Measurements from ENCODE around the gene KRTAP12-2.

The KRTAP12-2 gene

DNA sequence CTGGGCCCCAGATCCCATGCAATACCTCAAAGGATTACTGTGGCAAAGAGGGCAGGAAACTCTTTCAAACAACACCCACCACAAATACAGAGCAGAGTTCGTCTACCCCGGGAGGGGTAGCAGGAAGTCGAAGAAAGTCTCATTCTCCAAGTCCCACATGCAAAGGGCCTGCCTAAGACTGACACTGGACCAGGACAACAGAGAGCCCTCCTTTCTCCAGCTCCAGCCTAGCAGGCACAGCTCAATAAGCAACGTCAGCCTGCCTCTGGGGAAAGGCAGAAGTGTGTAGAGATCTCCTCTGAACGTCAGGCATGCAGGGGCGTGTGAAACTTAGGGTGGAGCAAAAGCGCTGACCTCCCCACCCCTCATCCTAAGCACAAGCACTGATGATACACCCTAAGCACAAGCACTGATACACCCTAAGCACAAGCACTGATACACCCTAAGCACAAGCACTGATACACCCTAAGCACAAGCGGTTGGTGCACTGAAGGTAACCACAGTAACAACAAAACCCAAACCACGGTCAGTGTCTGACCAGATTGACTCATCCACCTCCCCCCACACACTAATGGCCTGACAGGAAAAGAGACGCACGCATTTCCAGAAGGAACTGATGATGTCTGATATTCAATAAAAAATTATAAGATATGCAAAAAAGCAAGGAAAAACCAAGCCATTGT is 7.7 kb downstream of the KRTAP12-2 start:
- no peaks in the 10 kb centered on the region for H3K9me3 ChIP-seq (ENCODE audit: control insufficient read depth, low read length)

GRCh38 chr21:44658541-44658910 is 8.2 kb downstream of the KRTAP12-2 start:
- no peak overlapping the region for H3K27ac ChIP-seq (ENCODE audit: insufficient read depth, low read depth, low read length, poor library complexity, severe bottlenecking)
- H3K4me1 ChIP-seq (ENCODE audit: control insufficient read depth, insufficient read depth, low read length): peaks cover 3% of the 10 kb centered on the region
- WGBS, 2 experiments: 93 to 97% methylated on average over 5 of the region's 5 CpGs

More for the DNA sequence above, 7.7 kb downstream of the KRTAP12-2 start:
- Histone ChIP-seq H3K27ac (ENCODE audit: insufficient read depth, low read depth, low read length, poor library complexity, severe bottlenecking) (no peak overlapping the region), H3K27me3 (ENCODE audit: control insufficient read depth, insufficient read depth, low read length, poor library complexity, severe bottlenecking) (no peaks in the 10 kb centered on the region), H3K4me3 (ENCODE audit: insufficient read depth, low read depth, low read length) (no peak overlapping the region), H3K36me3 (ENCODE audit: control insufficient read depth, insufficient read depth, low read length) (no peaks in the 10 kb centered on the region), H3K4me1 (ENCODE audit: control insufficient read depth, insufficient read depth, low read length) (peaks cover 3% of the 10 kb centered on the region)
- WGBS, 2 experiments: 71 to 82% methylated on average over 9 to 11 of the region's 11 CpGs

DNA sequence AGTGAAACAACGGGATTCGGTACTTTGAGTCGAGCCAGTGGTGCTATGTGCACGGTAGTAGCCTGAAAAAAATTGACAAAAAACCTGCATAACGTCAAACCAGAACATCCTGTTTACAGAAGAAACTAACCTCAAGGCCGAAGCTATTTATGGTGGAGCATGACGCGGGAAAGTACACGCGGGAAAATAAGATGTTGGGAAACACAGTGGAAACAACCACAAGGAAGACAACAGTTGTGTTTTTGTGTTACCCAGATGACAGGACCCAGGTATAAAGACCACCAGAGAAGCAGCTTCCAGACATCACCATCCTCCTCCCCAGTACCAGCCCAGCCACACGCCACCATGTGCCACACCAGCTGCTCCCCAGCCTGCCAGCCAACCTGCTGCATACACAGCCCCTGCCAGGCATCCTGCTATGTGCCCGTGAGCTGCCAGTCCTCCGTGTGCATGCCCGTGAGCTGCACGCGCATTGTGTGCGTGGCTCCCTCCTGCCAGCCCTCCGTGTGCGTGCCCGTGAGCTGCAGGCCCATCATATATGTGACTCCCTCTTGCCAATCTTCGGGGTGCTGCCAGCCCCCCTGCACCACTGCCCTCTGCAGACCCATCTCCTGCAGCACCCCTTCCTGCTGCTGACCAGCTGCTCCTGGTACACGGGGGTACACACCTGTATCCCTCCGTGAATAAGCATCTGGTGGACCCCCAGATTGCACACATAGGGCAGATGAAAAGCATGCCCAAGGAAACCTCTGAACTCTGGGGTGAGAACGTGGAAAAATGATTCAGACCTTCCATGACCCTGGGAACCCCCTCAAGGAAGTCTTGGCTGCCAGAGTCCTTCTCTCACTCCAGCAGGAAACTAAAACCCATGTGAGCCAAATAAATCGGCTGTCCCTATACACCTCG is 8.8 kb downstream of the KRTAP12-2 start, which contains the start of gene KRTAP12-3:
Gene KRTAP12-3 (plus strand): TSS at position 298 of the 906 bp plus-strand sequence. CDS start 48 bp downstream, at position 346.
- 92 to 94% methylated on average over 26 of the region's 26 CpGs for WGBS, 2 experiments
- no peak within 1 kb of the TSS for H3K4me3 ChIP-seq (ENCODE audit: insufficient read depth, low read depth, low read length)
- no peak within 1 kb of the TSS for H3K27ac ChIP-seq (ENCODE audit: insufficient read depth, low read depth, low read length, poor library complexity, severe bottlenecking)

More at GRCh38 chr21:44658541-44658910, 8.2 kb downstream of the KRTAP12-2 start:
- no peaks in the 10 kb centered on the region for H3K27me3 ChIP-seq (ENCODE audit: control insufficient read depth, insufficient read depth, low read length, poor library complexity, severe bottlenecking)
- H3K4me3 ChIP-seq (ENCODE audit: insufficient read depth, low read depth, low read length): no peak overlapping the region
- H3K9me3 ChIP-seq (ENCODE audit: control insufficient read depth, low read length): no peaks in the 10 kb centered on the region
- H3K36me3 ChIP-seq (ENCODE audit: control insufficient read depth, insufficient read depth, low read length): no peaks in the 10 kb centered on the region

GRCh38 chr21:44656868-44657267 is 9.9 kb downstream of the KRTAP12-2 start:
- H3K27me3 ChIP-seq (ENCODE audit: control insufficient read depth, insufficient read depth, low read length, poor library complexity, severe bottlenecking): no peaks in the 10 kb centered on the region
- 78 to 83% methylated on average over 1 of the region's 1 CpG for WGBS, 2 experiments

More for the DNA sequence above, 8.8 kb downstream of the KRTAP12-2 start, which contains the start of gene KRTAP12-3:
- H3K36me3 ChIP-seq (ENCODE audit: control insufficient read depth, insufficient read depth, low read length): no peaks in the 10 kb centered on the region
- H3K27me3 ChIP-seq (ENCODE audit: control insufficient read depth, insufficient read depth, low read length, poor library complexity, severe bottlenecking): no peaks in the 10 kb centered on the region
- no peaks in the 10 kb centered on the region for H3K9me3 ChIP-seq (ENCODE audit: control insufficient read depth, low read length)
- peaks cover 3% of the 10 kb centered on the region for H3K4me1 ChIP-seq (ENCODE audit: control insufficient read depth, insufficient read depth, low read length)

DNA sequence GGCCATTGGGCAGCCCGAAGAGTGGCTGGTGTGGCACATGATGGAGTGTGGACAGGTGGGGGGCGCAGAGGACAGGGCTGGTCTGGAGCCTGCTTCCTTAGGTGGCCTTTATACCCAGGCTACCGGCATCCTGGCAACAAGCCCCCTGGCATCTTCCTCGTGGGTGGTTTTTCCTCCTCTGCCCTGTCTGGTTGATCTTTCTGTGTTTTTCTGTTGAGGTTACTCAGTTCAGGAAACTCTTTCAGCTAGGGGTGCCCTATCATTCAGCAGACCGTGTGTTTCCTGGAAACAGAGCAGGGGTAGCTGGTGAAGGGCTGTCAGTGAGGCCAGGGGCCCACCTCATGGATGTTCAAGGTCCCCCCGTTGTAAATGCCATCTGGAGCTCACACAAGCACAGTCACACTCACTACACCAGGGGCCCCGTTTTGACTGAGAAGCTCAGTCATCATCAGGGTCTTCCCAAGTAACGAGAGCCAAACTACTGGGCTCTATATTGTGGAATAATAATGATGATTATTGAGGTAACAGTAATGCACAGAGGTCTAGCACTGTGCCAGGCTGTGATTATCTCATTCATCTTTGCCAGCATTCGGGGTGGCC is 12.1 kb downstream of the KRTAP12-2 start, which contains the start of gene KRTAP12-4:
Gene KRTAP12-4 (minus strand): TSS at position 84 of the 600 bp plus-strand sequence. CDS start 45 bp downstream, at position 39.
- no peaks in the 10 kb centered on the region for H3K27me3 ChIP-seq (ENCODE audit: control insufficient read depth, insufficient read depth, low read length, poor library complexity, severe bottlenecking)

More at GRCh38 chr21:44656868-44657267, 9.9 kb downstream of the KRTAP12-2 start:
- H3K9me3 ChIP-seq (ENCODE audit: control insufficient read depth, low read length): no peaks in the 10 kb centered on the region
- no peaks in the 10 kb centered on the region for H3K36me3 ChIP-seq (ENCODE audit: control insufficient read depth, insufficient read depth, low read length)
- no peak overlapping the region for H3K27ac ChIP-seq (ENCODE audit: insufficient read depth, low read depth, low read length, poor library complexity, severe bottlenecking)
- no peak overlapping the region for H3K4me3 ChIP-seq (ENCODE audit: insufficient read depth, low read depth, low read length)
- H3K4me1 ChIP-seq (ENCODE audit: control insufficient read depth, insufficient read depth, low read length): peaks cover 3% of the 10 kb centered on the region

GRCh38 chr21:44653656-44654575 is 12.8 kb downstream of the KRTAP12-2 start:
- H3K4me3 ChIP-seq (ENCODE audit: insufficient read depth, low read depth, low read length): no peak overlapping the region
- H3K4me1 ChIP-seq (ENCODE audit: control insufficient read depth, insufficient read depth, low read length): peaks cover 1% of the 10 kb centered on the region
- H3K27ac ChIP-seq (ENCODE audit: insufficient read depth, low read depth, low read length, poor library complexity, severe bottlenecking): no peak overlapping the region
- no peaks in the 10 kb centered on the region for H3K36me3 ChIP-seq (ENCODE audit: control insufficient read depth, insufficient read depth, low read length)
- 93 to 95% methylated on average over 17 of the region's 17 CpGs for WGBS, 2 experiments
- H3K9me3 ChIP-seq (ENCODE audit: control insufficient read depth, low read length): no peaks in the 10 kb centered on the region
- no peaks in the 10 kb centered on the region for H3K27me3 ChIP-seq (ENCODE audit: control insufficient read depth, insufficient read depth, low read length, poor library complexity, severe bottlenecking)

More for the DNA sequence above, 12.1 kb downstream of the KRTAP12-2 start, which contains the start of gene KRTAP12-4:
- H3K4me3 ChIP-seq (ENCODE audit: insufficient read depth, low read depth, low read length): no peak within 1 kb of the TSS
- H3K4me1 ChIP-seq (ENCODE audit: control insufficient read depth, insufficient read depth, low read length): peaks cover 3% of the 10 kb centered on the region
- 91 to 92% methylated on average over 9 of the region's 9 CpGs for WGBS, 2 experiments
- H3K9me3 ChIP-seq (ENCODE audit: control insufficient read depth, low read length): no peaks in the 10 kb centered on the region
- H3K36me3 ChIP-seq (ENCODE audit: control insufficient read depth, insufficient read depth, low read length): no peaks in the 10 kb centered on the region
- no peak within 1 kb of the TSS for H3K27ac ChIP-seq (ENCODE audit: insufficient read depth, low read depth, low read length, poor library complexity, severe bottlenecking)

GRCh38 chr21:44653123-44653522 is 13.6 kb downstream of the KRTAP12-2 start:
- H3K4me3 ChIP-seq (ENCODE audit: insufficient read depth, low read depth, low read length): no peak overlapping the region
- no peaks in the 10 kb centered on the region for H3K27me3 ChIP-seq (ENCODE audit: control insufficient read depth, insufficient read depth, low read length, poor library complexity, severe bottlenecking)
- H3K4me1 ChIP-seq (ENCODE audit: control insufficient read depth, insufficient read depth, low read length): no peaks in the 10 kb centered on the region
- H3K36me3 ChIP-seq (ENCODE audit: control insufficient read depth, insufficient read depth, low read length): no peaks in the 10 kb centered on the region
- H3K9me3 ChIP-seq (ENCODE audit: control insufficient read depth, low read length): no peaks in the 10 kb centered on the region
- no peak overlapping the region for H3K27ac ChIP-seq (ENCODE audit: insufficient read depth, low read depth, low read length, poor library complexity, severe bottlenecking)
- 81 to 85% methylated on average over 14 of the region's 14 CpGs for WGBS, 2 experiments

DNA sequence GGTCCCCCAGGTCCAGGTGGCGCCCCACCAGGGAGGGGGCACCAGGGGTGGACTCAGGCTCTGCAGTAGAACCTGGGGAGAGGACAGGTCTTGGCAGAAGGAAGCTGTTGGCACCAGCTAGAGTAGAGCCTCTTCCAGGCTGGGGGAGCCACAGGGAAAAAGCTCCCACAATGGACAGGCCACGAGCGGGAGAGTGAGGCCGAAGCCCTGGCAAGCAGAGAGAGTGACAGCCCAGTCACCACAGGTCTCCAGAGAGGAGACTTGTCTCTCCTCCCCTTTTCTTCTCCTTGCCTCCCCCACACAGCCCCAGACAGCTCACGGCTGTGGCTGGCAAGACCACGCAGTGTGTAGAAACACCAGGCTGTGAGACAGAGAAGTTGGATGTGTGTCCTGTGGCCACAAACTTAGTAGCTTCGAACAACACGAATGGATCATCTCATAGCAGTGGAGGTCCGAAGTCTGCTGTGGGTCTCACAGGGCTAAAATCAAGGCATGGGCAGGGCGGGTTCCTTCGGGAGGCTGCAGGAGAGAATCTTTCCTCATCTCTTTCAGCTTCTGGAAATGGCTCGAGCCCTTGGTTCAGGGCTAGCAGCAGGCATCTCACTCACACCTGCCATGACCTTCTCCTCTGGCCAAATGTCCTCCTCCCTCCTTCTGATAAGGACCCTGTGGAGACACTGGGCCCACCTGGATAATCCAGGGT is 15.6 kb downstream of the KRTAP12-2 start:
- Histone ChIP-seq H3K27me3 (ENCODE audit: control insufficient read depth, insufficient read depth, low read length, poor library complexity, severe bottlenecking) (no peaks in the 10 kb centered on the region), H3K27ac (ENCODE audit: insufficient read depth, low read depth, low read length, poor library complexity, severe bottlenecking) (no peak overlapping the region), H3K36me3 (ENCODE audit: control insufficient read depth, insufficient read depth, low read length) (no peaks in the 10 kb centered on the region), H3K9me3 (ENCODE audit: control insufficient read depth, low read length) (no peaks in the 10 kb centered on the region), H3K4me1 (ENCODE audit: control insufficient read depth, insufficient read depth, low read length) (peaks cover 11% of the 10 kb centered on the region), H3K4me3 (ENCODE audit: insufficient read depth, low read depth, low read length) (no peak overlapping the region)
- WGBS, 2 experiments: 94% methylated on average over 12 of the region's 12 CpGs
